WTC11 (cell line): ENCODE measurements around the gene KCTD20. TPM values are rescaled to one million over a fixed set of nuclear protein-coding genes. Genes with fewer than 3 reads are reported as not detected.

Source experiments
- ATAC-seq: fragments of 200-7000 bp; cut with Tn5 transposase; 2 replicates; pipeline ENCODE4 v1.10.0; 2021; ENCODE audit warnings: mild to moderate bottlenecking, moderate library complexity
- Bru-seq: library from RNA; stranded (reverse); fragments of 400-500 nt; gene quantifications from one replicate; lab custom pipeline; 2021; lab: Mats Ljungman, UMichigan
- CTCF ChIA-PET: fragments of 300-600 bp; sonication (Branson Sonifier 250); formaldehyde crosslinking; loops from one replicate; lab custom pipeline; 2021; ENCODE audit warnings: antibody characterized with exemption; lab: Charles Lee
- POLR2A ChIA-PET: fragments of 350-600 bp; sonication (Branson Sonifier 250); formaldehyde crosslinking; loops from one replicate; lab custom pipeline; 2021; ENCODE audit warnings: antibody characterized with exemption; lab: Charles Lee
- DNase-seq: peaks from one replicate; pipeline ENCODE4 v3.0.0; 2021; ENCODE audit warnings: low spot score
- H3K27ac Mint-ChIP-seq: 2 replicates; pipeline ENCODE4 v1.8.0; 2021; ENCODE audit warnings: mixed read lengths
- H3K27me3 Mint-ChIP-seq: 2 replicates; pipeline ENCODE4 v1.8.0; 2021; ENCODE audit warnings: low read depth, mild to moderate bottlenecking, moderate library complexity, mixed read lengths
- H3K36me3 Mint-ChIP-seq: 2 replicates; pipeline ENCODE4 v1.8.0; 2021; ENCODE audit warnings: mixed read lengths
- H3K4me1 Mint-ChIP-seq: 2 replicates; pipeline ENCODE4 v1.8.0; 2022; ENCODE audit warnings: mixed read lengths
- H3K4me3 Mint-ChIP-seq: 2 replicates; pipeline ENCODE4 v1.8.0; 2021; ENCODE audit warnings: mild to moderate bottlenecking, moderate library complexity, mixed read lengths
- H3K9me3 Mint-ChIP-seq: 2 replicates; pipeline ENCODE4 v1.8.0; 2021; ENCODE audit warnings: mixed read lengths
- ATF2 ChIP-seq: sonication (generic); formaldehyde crosslinking; IDR thresholded peaks from 2 replicates; pipeline ENCODE4 v1.8.1; 2022; ENCODE audit warnings: low read depth, missing genetic modification reagents, borderline replicate concordance
- ATF3 ChIP-seq: sonication (generic); formaldehyde crosslinking; conservative IDR thresholded peaks from 2 replicates; pipeline ENCODE4 v1.8.1; 2022; ENCODE audit warnings: mild to moderate bottlenecking, missing genetic modification reagents
- CREM ChIP-seq: sonication (generic); formaldehyde crosslinking; IDR thresholded peaks from 2 replicates; pipeline ENCODE4 v1.8.1; 2022; ENCODE audit warnings: mild to moderate bottlenecking, missing genetic modification reagents, moderate library complexity
- CTCF ChIP-seq: fragments of 200-600 bp; IDR thresholded peaks from 2 replicates; pipeline ENCODE4 v1.8.0; 2022; ENCODE audit warnings: antibody characterized with exemption
- E2F4 ChIP-seq: sonication (generic); formaldehyde crosslinking; IDR thresholded peaks from 2 replicates; pipeline ENCODE4 v1.8.1; 2022; ENCODE audit warnings: low read depth, mild to moderate bottlenecking, moderate library complexity, missing genetic modification reagents, borderline replicate concordance
- ESRRA ChIP-seq: sonication (generic); formaldehyde crosslinking; IDR thresholded peaks from 2 replicates; pipeline ENCODE4 v1.8.1; 2022; ENCODE audit warnings: mild to moderate bottlenecking, missing genetic modification reagents, borderline replicate concordance
- ETV6 ChIP-seq: sonication (generic); formaldehyde crosslinking; IDR thresholded peaks from 2 replicates; pipeline ENCODE4 v1.8.1; 2022; ENCODE audit warnings: mild to moderate bottlenecking, missing genetic modification reagents
- FOXP4 ChIP-seq: sonication (generic); formaldehyde crosslinking; IDR thresholded peaks from 2 replicates; pipeline ENCODE4 v1.8.0; 2022; ENCODE audit warnings: mild to moderate bottlenecking, missing genetic modification reagents
- JUN ChIP-seq: sonication (generic); formaldehyde crosslinking; IDR thresholded peaks from 2 replicates; pipeline ENCODE4 v1.8.0; 2023; ENCODE audit warnings: mild to moderate bottlenecking, missing genetic modification reagents
- MYBL2 ChIP-seq: sonication (generic); formaldehyde crosslinking; IDR thresholded peaks from 2 replicates; pipeline ENCODE4 v1.8.1; 2023; ENCODE audit warnings: mild to moderate bottlenecking, moderate library complexity, missing genetic modification reagents
- NFE2L1 ChIP-seq: sonication (generic); formaldehyde crosslinking; IDR thresholded peaks from 2 replicates; pipeline ENCODE4 v1.8.1; 2023; ENCODE audit warnings: missing genetic modification reagents
- NFYB ChIP-seq: sonication (generic); formaldehyde crosslinking; conservative IDR thresholded peaks from 2 replicates; pipeline ENCODE4 v1.8.0; 2022; ENCODE audit warnings: low read depth, missing genetic modification reagents
- OVOL2 ChIP-seq: fragments of 250-450 bp; sonication (Bioruptor Pico); IDR thresholded peaks from 2 replicates; pipeline ENCODE4 v1.9.0; 2021; ENCODE audit warnings: mild to moderate bottlenecking, borderline replicate concordance
- PREB ChIP-seq: sonication (generic); formaldehyde crosslinking; IDR thresholded peaks from 2 replicates; pipeline ENCODE4 v1.8.1; 2022; ENCODE audit warnings: mild to moderate bottlenecking, missing genetic modification reagents, moderate library complexity, borderline replicate concordance
- TCF7 ChIP-seq: sonication (generic); formaldehyde crosslinking; IDR thresholded peaks from 2 replicates; pipeline ENCODE4 v1.8.0; 2022; ENCODE audit warnings: mild to moderate bottlenecking, low read depth, missing genetic modification reagents, moderate library complexity
- ZNF121 ChIP-seq: sonication (generic); formaldehyde crosslinking; IDR thresholded peaks from 2 replicates; pipeline ENCODE4 v1.8.0; 2023; ENCODE audit warnings: missing genetic modification reagents
- ZNF138 ChIP-seq: sonication (generic); formaldehyde crosslinking; conservative IDR thresholded peaks from 2 replicates; pipeline ENCODE4 v1.8.1; 2022; ENCODE audit warnings: mild to moderate bottlenecking, moderate library complexity, missing genetic modification reagents
- ZNF232 ChIP-seq: sonication (generic); formaldehyde crosslinking; IDR thresholded peaks from 2 replicates; pipeline ENCODE4 v1.8.0; 2022; ENCODE audit warnings: mild to moderate bottlenecking, missing genetic modification reagents
- ZNF263 ChIP-seq: sonication (generic); formaldehyde crosslinking; IDR thresholded peaks from 2 replicates; pipeline ENCODE4 v1.8.1; 2022; ENCODE audit warnings: low read depth, mild to moderate bottlenecking, moderate library complexity, missing genetic modification reagents
- ZNF317 ChIP-seq: sonication (generic); formaldehyde crosslinking; IDR thresholded peaks from 2 replicates; pipeline ENCODE4 v1.8.1; 2023; ENCODE audit warnings: low read depth, mild to moderate bottlenecking, moderate library complexity, missing genetic modification reagents, borderline replicate concordance
- ZNF423 ChIP-seq: fragments of 250-450 bp; sonication (Bioruptor Pico); IDR thresholded peaks from 2 replicates; pipeline ENCODE4 v2.1.2; 2022; ENCODE audit warnings: mild to moderate bottlenecking, moderate library complexity
- ZNF425 ChIP-seq: fragments of 250-450 bp; sonication (Bioruptor Pico); conservative IDR thresholded peaks from 2 replicates; pipeline ENCODE4 v1.9.0; 2021; ENCODE audit warnings: mild to moderate bottlenecking
- long read RNA-seq, 3 experiments: library from RNA in 1 of 3; library from capped mRNA in 1 of 3; library from polyadenylated mRNA in 1 of 3; unstranded in 2 of 3; stranded (forward) in 1 of 3; transcript quantifications; one replicate each; pipeline ENCODE4 v2.0.0, GENCODE V29; 2021
- total RNA-seq: library from RNA; stranded (reverse); gene quantifications from 3 replicates; pipeline ENCODE4 v1.2.3, GENCODE V29; 2021

Gene KCTD20
- 25.1 to 27.5 TPM (median 26.7 TPM) in 3 replicates for total RNA-seq
- percentile 82 among the genes with signal in this experiment for Bru-seq, nascent RNA
- long read RNA-seq, experiment 1, full-length matches to known transcripts: 91 of 155 reads
- long read RNA-seq, experiment 1, partial matches to known transcripts: 30 of 155 reads
- long read RNA-seq, experiment 1, other reads (novel, unspliced or antisense): 34 of 155 reads
- long read RNA-seq, experiment 2, full-length matches to known transcripts: 7 of 39 reads
- long read RNA-seq, experiment 2, partial matches to known transcripts: 5 of 39 reads
- long read RNA-seq, experiment 2, other reads (novel, unspliced or antisense): 27 of 39 reads
- long read RNA-seq, experiment 3, full-length matches to known transcripts: 1 of 2 reads
- long read RNA-seq, experiment 3, partial matches to known transcripts: 1 of 2 reads
- long read RNA-seq, experiment 3, other reads (novel, unspliced or antisense): 0 of 2 reads

GRCh38 chr6:36442671-36443470 is at the start of gene KCTD20, which contains the start of gene PXT1:
Gene KCTD20, plus strand, starts transcription at chr6:36443000. Its CDS starts 27,098 bp downstream, at chr6:36470098.
Gene PXT1, minus strand, starts transcription at chr6:36442854. Its CDS starts 16,772 bp downstream, at chr6:36426082.
- ATAC-seq (peak; percentile 58), DNase-seq (peak; percentile 73)
- Mint-ChIP-seq H3K36me3 (peaks cover under 1% of the 10 kb centered on the region), H3K27ac (peak within 1 kb of the TSS; percentile 84), H3K4me1 (peaks cover 31% of the 10 kb centered on the region), H3K27me3 (no peaks in the 10 kb centered on the region), H3K4me3 (peak within 1 kb of the TSS; percentile 92), H3K9me3 (no peaks in the 10 kb centered on the region)
- POLR2A ChIA-PET: interaction anchor here (0.6 kb wide), 1 partner anchor 42 kb away, joined by 3 read pairs; no protein-coding TSS in a partner anchor
- CTCF ChIA-PET: interaction anchor here (0.7 to 2.1 kb wide), 3 partner anchors 14 to 264 kb away, joined by 3 to 20 read pairs (median 5); no protein-coding TSS in a partner anchor
- TF ChIP-seq NFYB (CRISPR knock-in tag) (peak; percentile 14; the same call in 1 of the 2 replicates), E2F4 (peak; percentile 65; the same call in 1 of the 2 replicates), CTCF (no peak), ZNF423 (CRISPR knock-in tag) (0 out of 2 replicates have a peak, but pooled peaks have one; percentile 24), ZNF263 (CRISPR knock-in tag) (no peak), ESRRA (no peak), TCF7 (CRISPR knock-in tag) (no peak), ATF3 (CRISPR knock-in tag) (no peak), ATF2 (CRISPR knock-in tag) (no peak), ZNF121 (CRISPR knock-in tag) (no peak), JUN (CRISPR knock-in tag) (no peak), FOXP4 (no peak), CREM (peak; percentile 74; the same call in 1 of the 2 replicates), OVOL2 (CRISPR knock-in tag) (no peak), ZNF317 (CRISPR knock-in tag) (no peak), ZNF232 (CRISPR knock-in tag) (peak; percentile 60; the same call in 1 of the 2 replicates), MYBL2 (no peak), ETV6 (CRISPR knock-in tag) (0 out of 2 replicates have a peak, but pooled peaks have one; percentile 52), ZNF425 (CRISPR knock-in tag) (no peak), PREB (CRISPR knock-in tag) (no peak), NFE2L1 (no peak), ZNF138 (no peak)
